ENCODE results near the gene ANKS3.

ANKS3 gene

GRCh38 chr16:4667203-4667963 lies 66.7 kb downstream of the ANKS3 start:
- DNase-seq (ENCODE audit: low spot score), result no peak

GRCh38 chr16:4666537-4667202 lies 67.4 kb downstream of the ANKS3 start:
- no peak for DNase-seq (ENCODE audit: low spot score)

GRCh38 chr16:4664538-4665418 lies 69.3 kb downstream of the ANKS3 start:
- DNase-seq (ENCODE audit: low spot score), result no peak

- DNase-seq (ENCODE audit: low spot score), result no peak
Measured at GRCh38 chr16:4663777-4664465, 70.2 kb downstream of the ANKS3 start.

- DNase-seq (ENCODE audit: low spot score), result no peak
Measured at GRCh38 chr16:4663465-4663776, 70.7 kb downstream of the ANKS3 start.

GRCh38 chr16:4661661-4662060 lies 72.4 kb downstream of the ANKS3 start:
- DNase-seq (ENCODE audit: low spot score), result no peak

GRCh38 chr16:4660454-4661007 lies 73.5 kb downstream of the ANKS3 start:
- DNase-seq (ENCODE audit: low spot score), result peak; percentile 73

- DNase-seq (ENCODE audit: low spot score), result no peak
Measured at GRCh38 chr16:4659363-4660353, 74.4 kb downstream of the ANKS3 start.

GRCh38 chr16:4656695-4657686 lies 77.1 kb downstream of the ANKS3 start:
- no peak for DNase-seq (ENCODE audit: low spot score)

GRCh38 chr16:4656221-4656620 lies 77.8 kb downstream of the ANKS3 start:
- no peak for DNase-seq (ENCODE audit: low spot score)

GRCh38 chr16:4655801-4656200 lies 78.3 kb downstream of the ANKS3 start:
- DNase-seq (ENCODE audit: low spot score), result no peak

GRCh38 chr16:4654964-4655590 lies 79.0 kb downstream of the ANKS3 start:
- no peak for DNase-seq (ENCODE audit: low spot score)

- DNase-seq (ENCODE audit: low spot score), result no peak
Measured at GRCh38 chr16:4654011-4654963, 79.8 kb downstream of the ANKS3 start.

- DNase-seq (ENCODE audit: low spot score), result no peak
Measured at GRCh38 chr16:4652561-4652960, 81.5 kb downstream of the ANKS3 start.

GRCh38 chr16:4651827-4652226 lies 82.2 kb downstream of the ANKS3 start:
- DNase-seq (ENCODE audit: low spot score), result no peak

GRCh38 chr16:4650443-4651074 lies 83.5 kb downstream of the ANKS3 start:
- DNase-seq (ENCODE audit: low spot score), result peak; percentile 82

GRCh38 chr16:4649744-4650442 lies 84.2 kb downstream of the ANKS3 start:
- DNase-seq (ENCODE audit: low spot score), result no peak
